MM.1S (cell line): ENCODE data around the gene ACTR2.
"Not testable (repeated sequence)": the region's sequence is repeated elsewhere in the genome, so short reads cannot be mapped to it uniquely, and the experiment has no call there.

ENCODE experiments used
- DNase-seq: peaks from one replicate; pipeline ENCODE4 v3.0.0-alpha.2; 2015
- H2AFZ ChIP-seq: fragments of 300-600 bp; sonication (generic); 2 replicates; pipeline ENCODE4 v1.6.0; 2016; ENCODE audit warnings: antibody characterized with exemption, low read length
- H3F3A ChIP-seq: fragments of 300-600 bp; sonication (generic); 2 replicates; pipeline ENCODE4 v1.6.1; 2016; ENCODE audit warnings: mild to moderate bottlenecking, antibody characterized with exemption, low read length, moderate library complexity, mixed read lengths; ENCODE audit not compliant: insufficient read depth
- H3K27ac ChIP-seq: fragments of 300-600 bp; sonication (generic); 2 replicates; pipeline ENCODE4 v1.5.1; 2016; ENCODE audit warnings: mild to moderate bottlenecking, low read length
- H3K27me3 ChIP-seq: fragments of 300-600 bp; sonication (generic); replicated peaks from 2 replicates; pipeline ENCODE4 v1.6.0; 2016; ENCODE audit warnings: low read length; ENCODE audit not compliant: insufficient read depth
- H3K36me3 ChIP-seq: fragments of 300-600 bp; sonication (generic); replicated peaks from 2 replicates; pipeline ENCODE4 v1.6.1; 2016; ENCODE audit warnings: mild to moderate bottlenecking, low read length, mixed read lengths; ENCODE audit not compliant: insufficient read depth
- H3K4me1 ChIP-seq: fragments of 300-600 bp; sonication (generic); 2 replicates; pipeline ENCODE4 v1.6.1; 2016; ENCODE audit warnings: low read length, mixed read lengths
- H3K4me2 ChIP-seq: fragments of 300-600 bp; sonication (generic); 2 replicates; pipeline ENCODE4 v1.6.0; 2016; ENCODE audit warnings: low read depth, low read length
- H3K4me3 ChIP-seq: fragments of 300-600 bp; sonication (generic); 2 replicates; pipeline ENCODE4 v1.5.1; 2016; ENCODE audit warnings: low read length, mixed read lengths
- H3K79me2 ChIP-seq: fragments of 300-600 bp; sonication (generic); 2 replicates; pipeline ENCODE4 v1.6.1; 2016; ENCODE audit warnings: mixed run types, low read length, mixed read lengths
- H3K9ac ChIP-seq: fragments of 300-600 bp; sonication (generic); 2 replicates; pipeline ENCODE4 v1.6.1; 2016; ENCODE audit warnings: low read length, mixed read lengths
- H3K9me2 ChIP-seq: fragments of 300-600 bp; sonication (generic); replicated peaks from 2 replicates; pipeline ENCODE4 v1.6.1; 2016; ENCODE audit warnings: mild to moderate bottlenecking, low read length, mixed read lengths; ENCODE audit not compliant: insufficient read depth
- H3K9me3 ChIP-seq: fragments of 300-600 bp; sonication (generic); replicated peaks from 2 replicates; pipeline ENCODE4 v1.6.1; 2016; ENCODE audit warnings: mild to moderate bottlenecking, low read length, mixed read lengths; ENCODE audit not compliant: insufficient read depth
- H4K20me1 ChIP-seq: fragments of 300-600 bp; sonication (generic); 2 replicates; pipeline ENCODE4 v1.6.1; 2016; ENCODE audit warnings: mild to moderate bottlenecking, low read length, moderate library complexity, mixed read lengths; ENCODE audit not compliant: insufficient read depth
- CTCF ChIP-seq: fragments of 300-600 bp; sonication (generic); IDR thresholded peaks from 2 replicates; pipeline ENCODE4 v1.5.1; 2016; ENCODE audit warnings: antibody characterized with exemption, low read length, mixed read lengths
- EZH2 ChIP-seq: fragments of 300-600 bp; sonication (generic); optimal IDR thresholded peaks from 2 replicates; pipeline ENCODE3; 2017; ENCODE audit warnings: low read depth, mild to moderate bottlenecking, antibody characterized with exemption, low read length, mixed read lengths
- EZH2phosphoT487 ChIP-seq: fragments of 300-600 bp; sonication (generic); IDR thresholded peaks from 2 replicates; pipeline ENCODE4 v1.6.1; 2018; ENCODE audit warnings: antibody characterized with exemption, low read length

Gene ACTR2

DNA sequence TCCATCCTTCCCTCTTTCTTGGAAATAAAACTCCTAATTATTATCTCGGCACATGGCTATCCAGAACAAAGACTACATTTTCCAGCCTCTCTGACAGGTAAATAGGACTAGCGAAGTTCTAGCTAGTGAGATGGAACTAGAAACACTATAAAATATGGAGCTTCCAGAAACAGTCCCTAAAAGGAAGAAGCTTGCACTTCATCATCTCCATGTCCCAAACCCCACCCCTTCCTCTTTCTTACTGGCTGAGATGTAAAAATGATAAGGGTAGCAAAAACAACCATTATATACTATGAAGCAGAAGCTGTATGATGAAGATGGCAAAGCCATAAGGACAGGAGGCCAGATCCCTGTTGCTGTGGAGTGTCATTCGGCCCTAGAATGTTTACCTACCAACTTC lies 11.7 kb upstream of the ACTR2 start:
- H3K4me2 ChIP-seq = no peak overlapping the region
- DNase-seq = no peak
- no peaks in the 10 kb centered on the region for H3K27me3 ChIP-seq
- TF ChIP-seq CTCF = no peak
- TF ChIP-seq EZH2 = no peak
- no peak for TF ChIP-seq EZH2phosphoT487
- H2AFZ ChIP-seq = no peak overlapping the region
- H3K79me2 ChIP-seq = no peaks in the 10 kb centered on the region
- no peaks in the 10 kb centered on the region for H3F3A ChIP-seq
- no peaks in the 10 kb centered on the region for H3K36me3 ChIP-seq
- no peaks in the 10 kb centered on the region for H4K20me1 ChIP-seq
- no peak overlapping the region for H3K4me3 ChIP-seq
- no peak overlapping the region for H3K9ac ChIP-seq
- no peak overlapping the region for H3K27ac ChIP-seq
- H3K9me3 ChIP-seq = no peaks in the 10 kb centered on the region
- no peaks in the 10 kb centered on the region for H3K9me2 ChIP-seq
- peaks cover 8% of the 10 kb centered on the region; the same call in 1 of the 2 replicates for H3K4me1 ChIP-seq

DNA sequence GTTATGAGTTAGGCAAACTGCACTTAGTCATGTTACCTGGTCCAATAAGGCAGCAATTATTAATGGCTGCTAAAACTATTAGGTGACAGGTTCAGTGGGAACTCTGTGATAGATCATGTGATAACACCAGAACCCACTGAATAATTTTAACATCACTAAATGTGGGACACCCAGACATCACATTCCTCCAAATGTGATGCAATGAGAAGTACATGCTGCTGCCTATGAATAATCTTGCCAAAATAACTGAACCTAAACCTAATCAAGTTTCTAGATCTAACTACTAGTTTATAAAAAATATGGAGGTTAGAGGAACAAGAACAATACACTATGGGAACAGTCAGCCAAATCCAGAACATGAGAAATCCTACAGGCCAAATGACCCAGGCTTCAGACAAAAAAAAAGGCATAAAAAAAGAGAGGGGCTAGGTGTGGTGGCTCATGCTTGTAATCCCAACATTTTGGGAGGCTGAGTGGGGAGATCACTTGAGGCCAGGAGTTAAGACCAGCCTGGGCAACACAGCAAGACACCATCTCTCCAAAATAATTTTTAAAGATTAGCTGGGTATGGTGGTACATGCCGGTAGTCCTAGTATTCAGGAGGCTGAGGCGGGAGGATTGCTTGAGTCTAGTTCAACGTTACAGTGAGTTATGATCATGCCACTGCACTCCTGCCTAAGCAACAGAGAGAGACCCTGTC lies 7.0 kb upstream of the ACTR2 start:
- H3K9me3 ChIP-seq = no peaks in the 10 kb centered on the region
- H3K36me3 ChIP-seq = no peaks in the 10 kb centered on the region
- no peak overlapping the region for H3K27ac ChIP-seq
- H3K9ac ChIP-seq = no peak overlapping the region
- no peak overlapping the region for H3K4me3 ChIP-seq
- no peak overlapping the region for H3K4me2 ChIP-seq
- no peak for DNase-seq
- H3K27me3 ChIP-seq = no peaks in the 10 kb centered on the region
- H3K79me2 ChIP-seq = no peaks in the 10 kb centered on the region
- H3F3A ChIP-seq = no peaks in the 10 kb centered on the region
- H2AFZ ChIP-seq = no peak overlapping the region
- H3K9me2 ChIP-seq = no peaks in the 10 kb centered on the region
- TF ChIP-seq CTCF (no peak), EZH2 (no peak), EZH2phosphoT487 (no peak)
- H3K4me1 ChIP-seq = no peaks in the 10 kb centered on the region
- H4K20me1 ChIP-seq = no peaks in the 10 kb centered on the region

DNA sequence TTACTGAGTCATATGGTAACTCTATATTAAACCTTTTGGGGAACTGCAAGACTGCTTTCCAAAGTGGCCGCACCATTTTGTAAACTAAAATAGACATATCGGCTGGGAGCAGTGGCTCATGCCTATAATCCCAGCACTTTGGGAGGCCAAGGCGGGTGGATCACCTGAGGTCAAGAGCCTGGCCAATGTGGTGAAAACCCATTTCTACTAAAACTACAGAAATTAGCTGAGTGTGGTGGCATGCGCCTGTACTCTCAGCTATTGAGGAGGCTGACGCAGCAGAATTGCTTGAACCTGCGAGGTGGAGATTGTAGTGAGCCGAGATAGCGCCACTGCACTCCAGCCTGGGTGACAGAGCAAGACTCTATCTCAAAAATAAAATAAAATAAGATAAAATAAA lies 6.4 kb upstream of the ACTR2 start:
- not testable (repeated sequence) for H2AFZ ChIP-seq, H3K9me2 ChIP-seq, H3K4me3 ChIP-seq, H3K27ac ChIP-seq, H3F3A ChIP-seq, H3K9ac ChIP-seq, H3K4me2 ChIP-seq, H3K4me1 ChIP-seq, H3K36me3 ChIP-seq, H3K79me2 ChIP-seq, H4K20me1 ChIP-seq, H3K9me3 ChIP-seq, H3K27me3 ChIP-seq, DNase-seq

DNA sequence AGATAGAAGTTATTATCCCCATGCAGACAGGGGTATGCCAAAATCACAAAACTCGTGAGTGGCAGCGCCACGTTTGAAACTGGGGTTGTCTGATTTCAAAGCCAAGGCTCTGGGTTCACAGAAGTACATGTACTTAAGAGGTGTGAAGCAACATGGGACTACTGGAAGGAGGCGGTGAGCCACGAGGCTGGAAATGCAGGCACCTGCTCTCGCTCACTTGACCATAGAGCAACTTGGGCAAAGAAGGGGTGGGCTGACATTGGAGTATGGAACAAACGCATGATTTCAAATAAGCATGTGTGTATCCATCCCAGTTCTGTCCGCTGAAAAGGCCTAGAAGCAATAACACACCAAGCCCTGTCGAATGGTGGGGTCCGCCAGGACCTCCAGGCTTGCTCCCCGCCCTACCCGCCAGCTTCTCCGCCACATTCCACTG lies 593 bp upstream of the ACTR2 start:
- Histone ChIP-seq H3K9me3 (no peaks in the 10 kb centered on the region), H4K20me1 (peaks cover 3% of the 10 kb centered on the region), H2AFZ (peak overlapping the region; percentile 86), H3K9me2 (no peaks in the 10 kb centered on the region), H3K27ac (peak overlapping the region; percentile 34; the same call in 1 of the 2 replicates), H3K9ac (peak overlapping the region; percentile 80), H3K4me1 (peaks cover 4% of the 10 kb centered on the region; the same call in 1 of the 2 replicates), H3K4me2 (peak overlapping the region; percentile 85), H3K27me3 (no peaks in the 10 kb centered on the region), H3K79me2 (peaks cover 60% of the 10 kb centered on the region), H3F3A (peaks cover 10% of the 10 kb centered on the region), H3K4me3 (peak overlapping the region; percentile 92), H3K36me3 (no peaks in the 10 kb centered on the region; the same call in 1 of the 2 replicates)
- peak; percentile 33 for DNase-seq
- TF ChIP-seq CTCF = no peak
